GM18519 (cell line): Measurements from ENCODE around the gene HDGF.
"Not testable (repeated sequence)": the region's sequence is repeated elsewhere in the genome, so short reads cannot be mapped to it uniquely, and the experiment has no call there.

Experiments
- ATAC-seq: cut with Tn5 transposase; IDR thresholded peaks from one replicate; pipeline ENCODE4 v1.9.1; 2021; ENCODE audit warnings: mild to moderate bottlenecking, moderate library complexity; ENCODE audit not compliant: unreplicated experiment, low FRiP score

HDGF gene

GRCh38 chr1:156767101-156767878 lies 15.8 kb upstream of the HDGF start, which contains the start of gene PRCC:
Gene PRCC, plus strand, starts transcription at chr1:156767535. Its CDS starts 237 bp downstream, at chr1:156767772.
- ATAC-seq = peak; percentile 80

DNA sequence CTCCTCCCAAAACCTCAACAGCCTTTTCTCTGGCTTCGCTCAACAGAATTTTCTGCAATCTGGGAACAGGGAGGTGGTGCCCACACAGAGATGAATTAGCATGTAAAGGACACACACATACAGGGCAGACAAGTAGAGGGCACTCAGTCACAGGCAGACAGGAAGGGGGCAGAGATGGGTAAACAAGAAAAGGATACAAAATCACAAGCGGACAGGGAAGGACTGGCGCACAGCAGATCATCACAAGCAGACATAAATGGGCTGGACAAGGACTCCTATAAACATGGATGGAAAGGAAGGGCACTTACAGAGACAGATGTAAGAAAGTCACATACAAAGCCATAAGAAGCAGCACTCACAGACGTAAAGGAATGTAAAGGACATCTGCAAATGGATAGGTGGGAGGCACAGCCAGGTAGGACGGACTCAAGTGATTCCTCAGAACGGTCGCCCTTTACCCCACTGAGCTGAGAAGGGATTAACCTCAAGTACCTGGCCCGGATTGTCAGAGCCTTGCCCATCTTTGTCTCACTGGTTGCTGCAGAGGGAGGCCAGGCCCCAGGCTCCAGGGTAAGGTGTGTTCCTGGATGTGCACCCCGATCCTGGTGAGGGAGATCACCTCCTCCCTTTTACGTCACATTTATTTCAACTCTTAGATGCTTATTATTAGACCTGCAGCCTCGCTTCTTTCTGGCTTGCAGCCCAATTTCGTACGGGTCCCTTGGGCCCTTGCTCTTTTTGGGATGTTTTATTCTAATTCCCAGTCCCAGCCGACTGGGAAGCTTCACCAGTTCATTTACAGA lies 15.0 kb upstream of the HDGF start:
- ATAC-seq = no peak

- ATAC-seq = no peak
Observed at GRCh38 chr1:156765666-156766065, 14.2 kb upstream of the HDGF start.

GRCh38 chr1:156765136-156765535 lies 13.7 kb upstream of the HDGF start:
- not testable (repeated sequence) for ATAC-seq

- ATAC-seq = no peak
Observed at GRCh38 chr1:156760796-156761104, 9.3 kb upstream of the HDGF start.

- ATAC-seq = no peak
Observed at GRCh38 chr1:156760092-156760795, 8.8 kb upstream of the HDGF start.

DNA sequence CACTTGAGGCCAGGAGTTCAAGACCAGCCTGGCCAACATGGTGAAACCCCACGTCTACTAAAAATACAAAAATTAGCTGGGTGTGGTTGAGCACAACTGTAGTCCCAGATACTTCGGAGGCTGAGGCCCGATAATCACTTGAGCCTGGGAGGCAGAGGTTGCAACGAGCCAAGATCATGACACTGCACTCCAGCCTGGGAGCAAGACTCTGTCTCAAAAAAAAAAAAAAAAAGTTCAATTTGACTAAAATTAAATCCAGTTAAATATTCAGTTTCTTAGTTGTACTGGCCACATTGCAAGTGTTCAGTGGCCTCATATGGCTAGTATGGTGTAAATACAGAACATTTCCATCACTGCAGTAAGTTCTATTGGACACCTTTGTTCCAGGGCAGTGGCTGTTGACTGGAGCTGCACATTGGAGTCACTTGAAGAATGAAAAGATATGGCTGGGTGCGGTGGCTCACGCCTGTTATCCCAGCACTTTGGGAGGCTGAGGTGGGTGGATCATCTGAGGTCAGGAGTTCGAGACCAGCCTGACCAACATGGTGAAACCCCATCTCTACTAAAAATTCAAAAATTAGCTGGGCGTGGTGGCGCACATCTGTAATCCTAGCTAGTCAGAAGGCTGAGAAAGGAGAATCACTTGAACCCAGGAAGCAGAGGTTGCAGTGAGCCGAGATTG lies 6.2 kb upstream of the HDGF start:
- not testable (repeated sequence) for ATAC-seq

- no peak for ATAC-seq
Observed at GRCh38 chr1:156756355-156756754, 4.9 kb upstream of the HDGF start.

DNA sequence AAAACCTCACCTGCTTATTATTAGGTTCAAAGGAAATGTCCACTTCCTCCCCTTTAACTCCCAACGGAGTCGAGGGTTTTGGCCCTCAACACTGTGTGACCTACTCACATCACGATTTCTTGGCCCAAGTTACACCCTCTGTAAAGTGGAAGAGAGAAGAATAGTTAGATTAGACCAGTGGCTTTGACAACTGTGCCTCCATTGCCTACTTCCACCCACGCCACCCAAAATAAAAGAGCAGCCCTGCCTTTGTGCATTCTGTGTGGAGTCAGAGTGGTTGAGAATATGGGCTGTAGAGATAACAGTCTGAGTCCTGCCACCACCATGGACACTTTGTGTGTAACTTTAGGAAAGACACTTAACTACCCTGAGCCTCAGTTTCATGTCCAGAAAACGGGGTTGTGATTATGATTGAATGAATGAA lies 4.1 kb upstream of the HDGF start:
- ATAC-seq = no peak

- ATAC-seq = no peak
Observed at GRCh38 chr1:156754219-156754618, 2.7 kb upstream of the HDGF start.

GRCh38 chr1:156752843-156753482 lies 1.5 kb upstream of the HDGF start:
- ATAC-seq = no peak

- peak; percentile 56 for ATAC-seq
Observed at GRCh38 chr1:156751757-156752481, 444 bp upstream of the HDGF start.

- ATAC-seq = no peak
Observed at GRCh38 chr1:156750711-156751450, 594 bp downstream of the HDGF start.

DNA sequence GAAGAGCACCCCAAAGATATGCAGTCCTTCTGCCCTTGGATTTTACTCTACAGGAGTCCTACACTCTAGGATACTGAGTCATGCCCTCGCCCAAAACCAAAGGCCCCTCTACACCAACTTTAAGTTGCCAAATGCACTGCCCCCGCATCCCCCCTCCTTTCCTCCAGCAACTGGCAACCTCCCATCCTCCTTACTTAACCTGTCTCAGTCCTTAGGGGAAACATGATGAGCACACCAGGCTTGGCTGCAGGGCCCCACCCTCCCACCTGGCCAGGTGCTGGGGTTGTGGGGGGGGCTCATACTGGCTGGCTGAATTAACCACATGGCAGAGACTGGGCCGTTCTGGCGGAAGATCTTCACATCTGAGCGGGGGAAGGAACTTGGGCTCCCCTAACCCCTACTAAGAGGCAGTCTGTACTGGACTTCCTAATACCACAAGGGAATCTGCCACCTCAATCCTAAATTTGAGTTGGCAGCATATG lies 1.2 kb downstream of the HDGF start:
- no peak for ATAC-seq

DNA sequence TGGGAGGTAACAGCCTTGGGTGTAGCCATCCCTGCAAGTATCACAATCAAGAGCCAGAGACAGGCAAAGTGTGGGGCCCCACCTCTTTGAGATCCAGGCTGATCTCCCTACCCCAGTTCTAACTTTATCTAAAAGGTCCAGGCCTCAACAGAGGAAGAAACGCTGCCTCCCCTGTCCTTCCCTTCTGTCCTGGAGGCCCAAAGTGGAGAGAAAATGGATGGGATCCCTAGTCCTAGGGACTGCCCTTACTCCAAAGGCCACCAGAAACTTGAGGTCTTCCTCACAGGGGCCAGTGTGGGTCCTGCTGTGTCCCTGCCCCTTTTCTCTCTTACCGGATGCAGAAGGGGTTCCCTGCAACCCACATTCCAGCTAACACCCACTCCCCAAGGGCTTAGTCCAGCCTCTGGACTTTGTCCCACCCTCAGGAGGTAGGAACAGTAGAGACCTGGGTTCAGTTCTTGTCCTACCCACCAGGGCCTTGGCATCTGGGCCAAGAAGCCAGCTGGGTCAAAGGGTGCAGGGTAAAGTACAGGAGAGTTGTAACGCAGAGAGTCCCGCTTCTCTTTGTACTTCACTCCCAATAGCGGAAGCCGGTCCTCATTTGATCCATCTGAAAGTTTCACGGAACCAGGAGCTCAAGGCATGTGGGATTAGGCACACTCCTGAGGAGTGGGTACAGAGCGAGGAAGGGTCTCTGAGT lies 1.9 kb downstream of the HDGF start:
- no peak for ATAC-seq

- no peak for ATAC-seq
Observed at GRCh38 chr1:156748670-156749418, 2.6 kb downstream of the HDGF start.
